Neuron (in vitro differentiated cells): ENCODE data around the gene YTHDC1.

Source experiments
- H2AFZ ChIP-seq: one replicate; pipeline ENCODE4 v1.6.1; 2013; ENCODE audit warnings: low read depth, mild to moderate bottlenecking, inconsistent platforms, low read length, moderate library complexity
- H3K27me3 ChIP-seq: one replicate; pipeline ENCODE4 v1.6.1; 2013; ENCODE audit warnings: low read length; ENCODE audit not compliant: insufficient read depth
- H3K36me3 ChIP-seq: one replicate; pipeline ENCODE4 v1.6.1; 2013; ENCODE audit warnings: low read length; ENCODE audit not compliant: insufficient read depth
- H3K4me1 ChIP-seq: one replicate; pipeline ENCODE4 v1.6.1; 2013; ENCODE audit warnings: low read length; ENCODE audit not compliant: insufficient read depth
- H3K4me3 ChIP-seq: 2 replicates; pipeline ENCODE4 v1.5.1; 2013; ENCODE audit warnings: mild to moderate bottlenecking, low read length, moderate library complexity
- H3K9me3 ChIP-seq: one replicate; pipeline ENCODE4 v1.6.1; 2013; ENCODE audit warnings: low read length

The YTHDC1 gene

GRCh38 chr4:68272860-68273259 is 77.0 kb downstream of the YTHDC1 start:
- no peak overlapping the region for H3K4me3 ChIP-seq

GRCh38 chr4:68272380-68272779 is 77.5 kb downstream of the YTHDC1 start:
- Histone ChIP-seq H3K36me3 (no peaks in the 10 kb centered on the region), H3K9me3 (no peaks in the 10 kb centered on the region), H3K4me1 (peaks cover 18% of the 10 kb centered on the region), H3K4me3 (no peak overlapping the region), H3K27me3 (no peaks in the 10 kb centered on the region), H2AFZ (no peak overlapping the region)

More at GRCh38 chr4:68272860-68273259, 77.0 kb downstream of the YTHDC1 start:
- H3K4me1 ChIP-seq = peaks cover 18% of the 10 kb centered on the region
- no peak overlapping the region for H2AFZ ChIP-seq
- H3K36me3 ChIP-seq = no peaks in the 10 kb centered on the region
- H3K27me3 ChIP-seq = no peaks in the 10 kb centered on the region
- H3K9me3 ChIP-seq = no peaks in the 10 kb centered on the region

- no peaks in the 10 kb centered on the region for H3K36me3 ChIP-seq
- H3K4me1 ChIP-seq = peaks cover 18% of the 10 kb centered on the region
- H3K4me3 ChIP-seq = no peak overlapping the region
- H2AFZ ChIP-seq = no peak overlapping the region
- no peaks in the 10 kb centered on the region for H3K9me3 ChIP-seq
- no peaks in the 10 kb centered on the region for H3K27me3 ChIP-seq
Measured at GRCh38 chr4:68271851-68272357, 78.0 kb downstream of the YTHDC1 start.

- H3K27me3 ChIP-seq = no peaks in the 10 kb centered on the region
- H3K4me3 ChIP-seq = no peak overlapping the region
- H3K9me3 ChIP-seq = no peaks in the 10 kb centered on the region
- H3K4me1 ChIP-seq = peaks cover 5% of the 10 kb centered on the region
- no peak overlapping the region for H2AFZ ChIP-seq
- H3K36me3 ChIP-seq = no peaks in the 10 kb centered on the region
Measured at GRCh38 chr4:68267433-68267944, 82.4 kb downstream of the YTHDC1 start.

- no peaks in the 10 kb centered on the region for H3K27me3 ChIP-seq
- H3K9me3 ChIP-seq = no peaks in the 10 kb centered on the region
- no peaks in the 10 kb centered on the region for H3K4me1 ChIP-seq
- H2AFZ ChIP-seq = no peak overlapping the region
- H3K36me3 ChIP-seq = no peaks in the 10 kb centered on the region
- H3K4me3 ChIP-seq = no peak overlapping the region
Measured at GRCh38 chr4:68264875-68265565, 84.9 kb downstream of the YTHDC1 start.
